H1 (cell line): ENCODE results near the gene ILKAP. TPM values are rescaled to one million over a fixed set of nuclear protein-coding genes. Genes with fewer than 3 reads are reported as not detected.

Experiments
- CTCF ChIA-PET: fragments of 300-600 bp; sonication (Branson Sonifier 250); formaldehyde crosslinking; loops from one replicate; lab custom pipeline; 2021; ENCODE audit not compliant: partially characterized antibody; lab: Charles Lee
- POLR2A ChIA-PET: fragments of 300-600 bp; sonication (Branson Sonifier 250); formaldehyde crosslinking; loops from one replicate; lab custom pipeline; 2021; ENCODE audit warnings: inconsistent platforms; ENCODE audit not compliant: partially characterized antibody; lab: Charles Lee
- DNase-seq, 2 experiments: peaks; one replicate each; pipeline versions ENCODE4 v3.0.0 to v3.0.0-alpha.2; 2010 to 2022; ENCODE audit warnings: low spot score in 2 of 2, low read depth in 1 of 2, mixed read lengths in 1 of 2
- FAIRE-seq: peaks from 2 replicates; lab custom pipeline; 2011; peaks lifted over from hg19 to GRCh38; lab: Jason Lieb, UNC
- H2AFZ ChIP-seq: 2 replicates; pipeline ENCODE4 v1.8.1; 2012; ENCODE audit warnings: low read length, inconsistent platforms
- H2AK5ac ChIP-seq: 2 replicates; pipeline ENCODE4 v1.6.1; 2013; ENCODE audit warnings: low read depth, low read length
- H2BK120ac ChIP-seq: replicated peaks from 2 replicates; pipeline ENCODE3; 2013; ENCODE audit warnings: low read depth, low read length, inconsistent platforms
- H2BK12ac ChIP-seq: 2 replicates; pipeline ENCODE4 v1.6.1; 2013; ENCODE audit warnings: low read depth, low read length
- H2BK15ac ChIP-seq: 2 replicates; pipeline ENCODE4 v1.6.1; 2013; ENCODE audit warnings: low read length
- H2BK20ac ChIP-seq: 2 replicates; pipeline ENCODE4 v1.6.1; 2013; ENCODE audit warnings: low read length
- H2BK5ac ChIP-seq: 2 replicates; pipeline ENCODE4 v1.6.1; 2013; ENCODE audit warnings: low read depth, low read length
- H3K14ac ChIP-seq: 2 replicates; pipeline ENCODE4 v1.6.1; 2013; ENCODE audit warnings: inconsistent platforms; ENCODE audit not compliant: insufficient read length
- H3K18ac ChIP-seq: 2 replicates; pipeline ENCODE4 v1.6.1; 2013; ENCODE audit warnings: low read length; ENCODE audit errors: extremely low read depth
- H3K23ac ChIP-seq: 2 replicates; pipeline ENCODE4 v1.6.1; 2013; ENCODE audit warnings: inconsistent platforms; ENCODE audit not compliant: insufficient read length
- H3K23me2 ChIP-seq: 2 replicates; pipeline ENCODE4 v1.6.1; 2013; ENCODE audit warnings: low read depth, low read length
- H3K27ac ChIP-seq: 2 replicates; pipeline ENCODE4 v1.6.1; 2011; ENCODE audit warnings: low read depth, low read length, inconsistent platforms
- H3K27me3 ChIP-seq, 4 experiments: replicated peaks in 1 of 4; 1 replicate in 1 of 4; 2 replicates in 3 of 4; pipeline versions ENCODE4 v1.6.1 to v1.8.1; 2011 to 2013; ENCODE audit warnings: low read length in 3 of 4, mild to moderate bottlenecking in 3 of 4, inconsistent platforms in 2 of 4, mixed read lengths in 2 of 4, moderate library complexity in 1 of 4; ENCODE audit not compliant: control insufficient read depth in 3 of 4, insufficient read depth in 3 of 4; ENCODE audit errors: extremely low read depth in 1 of 4
- H3K36me3 ChIP-seq, 4 experiments: 2 replicates each; pipeline versions ENCODE4 v1.6.1 to v1.8.1; 2011 to 2013; ENCODE audit warnings: mild to moderate bottlenecking in 4 of 4, low read length in 3 of 4, moderate library complexity in 2 of 4, control low read depth in 1 of 4, inconsistent platforms in 1 of 4; ENCODE audit not compliant: insufficient read depth in 4 of 4, control insufficient read depth in 2 of 4
- H3K4ac ChIP-seq: replicated peaks from 2 replicates; pipeline ENCODE3; 2013; ENCODE audit warnings: low read length, low read depth, mixed read lengths, inconsistent platforms; ENCODE audit not compliant: insufficient read length
- H3K4me1 ChIP-seq, 4 experiments: replicated peaks in 1 of 4; 1 replicate in 1 of 4; 2 replicates in 3 of 4; pipeline versions ENCODE4 v1.6.1 to v1.8.1; 2011 to 2013; ENCODE audit warnings: low read length in 3 of 4, inconsistent platforms in 2 of 4, mixed read lengths in 1 of 4; ENCODE audit not compliant: insufficient read depth in 4 of 4, control insufficient read depth in 3 of 4
- H3K4me2 ChIP-seq, 2 experiments: 2 replicates each; pipeline versions ENCODE4 v1.6.1 to v1.8.1; 2011 to 2013; ENCODE audit warnings: low read depth in 2 of 2, low read length in 2 of 2, control low read depth in 1 of 2, inconsistent platforms in 1 of 2, mild to moderate bottlenecking in 1 of 2; ENCODE audit not compliant: insufficient read depth in 1 of 2
- H3K4me3 ChIP-seq, 4 experiments: fragments of 200-600, 300-600 bp in 1 of 4; sonication (generic), shearing (Covaris generic), sonication (Bioruptor Twin) in 1 of 4; 2 replicates each; pipeline versions ENCODE4 v1.5.1 to v1.8.1; 2011 to 2016; ENCODE audit warnings: low read length in 4 of 4, low read depth in 3 of 4, control low read depth in 2 of 4, inconsistent platforms in 2 of 4, mild to moderate bottlenecking in 2 of 4, mixed read lengths in 1 of 4, moderate library complexity in 1 of 4; ENCODE audit not compliant: insufficient read depth in 2 of 4; ENCODE audit errors: extremely low read depth in 1 of 4
- H3K56ac ChIP-seq: replicated peaks from 2 replicates; pipeline ENCODE3; 2013; ENCODE audit warnings: low read depth, mild to moderate bottlenecking, mixed read lengths, low read length, inconsistent platforms; ENCODE audit not compliant: insufficient read length
- H3K79me1 ChIP-seq: 2 replicates; pipeline ENCODE4 v1.6.1; 2013; ENCODE audit warnings: low read depth, low read length, control low read depth
- H3K79me2 ChIP-seq, 2 experiments: 2 replicates each; pipeline versions ENCODE4 v1.6.1 to v1.8.1; 2012 to 2013; ENCODE audit warnings: low read length in 2 of 2, mild to moderate bottlenecking in 2 of 2, inconsistent platforms in 1 of 2; ENCODE audit not compliant: insufficient read depth in 2 of 2, control insufficient read depth in 1 of 2
- H3K9ac ChIP-seq, 4 experiments: replicated peaks in 1 of 4; 1 replicate in 1 of 4; 2 replicates in 3 of 4; pipeline versions ENCODE4 v1.6.1 to v1.8.1; 2011 to 2013; ENCODE audit warnings: low read depth in 3 of 4, low read length in 3 of 4, control low read depth in 2 of 4, mild to moderate bottlenecking in 2 of 4, moderate library complexity in 2 of 4, inconsistent platforms in 1 of 4; ENCODE audit errors: extremely low read depth in 1 of 4
- H3K9me3 ChIP-seq, 2 experiments: 2 replicates each; pipeline versions ENCODE4 v1.6.1 to v1.8.1; 2012 to 2013; ENCODE audit warnings: mild to moderate bottlenecking in 2 of 2, moderate library complexity in 2 of 2, control low read depth in 1 of 2, inconsistent platforms in 1 of 2, low read depth in 1 of 2, low read length in 1 of 2, mixed read lengths in 1 of 2; ENCODE audit not compliant: insufficient read depth in 2 of 2
- H4K20me1 ChIP-seq, 2 experiments: replicated peaks in 1 of 2; 2 replicates each; pipeline versions ENCODE3 to v1.8.1; 2011 to 2013; ENCODE audit warnings: inconsistent platforms in 2 of 2, low read length in 2 of 2, mild to moderate bottlenecking in 1 of 2; ENCODE audit not compliant: insufficient read depth in 2 of 2, control insufficient read depth in 1 of 2
- H4K5ac ChIP-seq: 2 replicates; pipeline ENCODE4 v1.6.1; 2013; ENCODE audit warnings: low read length, low read depth, mixed read lengths, inconsistent platforms; ENCODE audit not compliant: insufficient read length
- H4K8ac ChIP-seq: 2 replicates; pipeline ENCODE4 v1.8.0; 2013; ENCODE audit warnings: mild to moderate bottlenecking, moderate library complexity, low read length, inconsistent platforms; ENCODE audit not compliant: insufficient read depth; ENCODE audit errors: extremely low read depth
- H4K91ac ChIP-seq: replicated peaks from 2 replicates; pipeline ENCODE3; 2013; ENCODE audit warnings: low read length, mixed read lengths, inconsistent platforms; ENCODE audit not compliant: insufficient read length
- CHD2 ChIP-seq: IDR thresholded peaks from 2 replicates; pipeline ENCODE4 v1.6.1; 2012; ENCODE audit warnings: low read length, improper control_type of control experiment
- GABPA ChIP-seq: IDR thresholded peaks from 2 replicates; pipeline ENCODE4 v1.6.1; 2011; ENCODE audit warnings: mild to moderate bottlenecking, low read length, moderate library complexity, borderline replicate concordance; ENCODE audit not compliant: insufficient read depth
- WGBS, 2 experiments: shearing (Covaris generic) in 1 of 2; methylation state at CpG; one replicate each; pipeline versions ENCODE4 v1.1.6 to v1.1.7; 2013 to 2015; ENCODE audit warnings: low lambda C conversion rate in 2 of 2, mixed read lengths in 2 of 2, inconsistent platforms in 1 of 2, low coverage in 1 of 2, missing lambda C conversion rate in 1 of 2; ENCODE audit not compliant: insufficient replicate concordance in 2 of 2, insufficient coverage in 1 of 2, insufficient read length in 1 of 2; ENCODE audit errors: extremely low coverage in 1 of 2, missing lambda C conversion rate in 1 of 2; 5-methylcytosine and 5-hydroxymethylcytosine counted together
- polyA plus RNA-seq, 7 experiments: library from polyadenylated mRNA; depleted of rRNA in 3 of 7; stranded (reverse) in 5 of 7; unstranded in 2 of 7; fragments of >200 nt in 5 of 7; fragments of 200-250 nt in 2 of 7; gene quantifications; 1 replicate in 5 of 7; 2 replicates in 1 of 7; 4 replicates in 1 of 7; pipeline versions ENCODE4 v1.2.1 to v1.2.3, GENCODE V29; 2011 to 2013; ENCODE audit warnings: missing spikeins in 2 of 7, mixed read lengths in 2 of 7
- total RNA-seq: library from RNA; stranded (reverse); fragmentation: NEBNext Ultra II Directional; extraction: Animal tissue kit (Norgen Biotek cat#: 25700); gene quantifications from 2 replicates; pipeline ENCODE4 v1.2.1, GENCODE V29; 2021

Gene ILKAP
- total and polyA plus RNA-seq, 2 of the 8 experiments (the other 6 are each of a cell fraction or from before 2014, with no cell fraction given): 23.5 to 33.8 TPM

DNA sequence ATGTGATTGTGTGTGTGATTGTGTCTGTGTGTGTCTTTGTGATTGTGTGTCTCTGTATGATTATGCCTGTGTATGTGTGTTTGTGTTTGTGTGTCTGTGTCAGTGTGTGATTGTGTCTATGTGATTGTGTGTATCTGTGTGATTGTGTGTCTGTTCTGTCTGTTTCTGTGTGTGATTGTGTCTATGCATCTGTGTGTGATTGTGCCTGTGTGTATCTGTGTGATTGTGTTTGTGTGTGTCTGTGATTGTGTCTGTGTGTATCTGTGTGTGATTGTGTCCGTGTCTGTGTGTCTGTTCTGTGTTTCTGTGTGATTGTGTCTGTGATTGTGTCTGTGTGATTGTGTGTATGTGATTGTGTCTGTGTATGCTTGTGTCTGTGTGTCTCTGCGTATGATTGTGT, 77.2 kb downstream of the ILKAP start:
- peak overlapping the region; percentile 95 for H4K91ac ChIP-seq
- H2AFZ ChIP-seq: no peak overlapping the region
- no peak overlapping the region for H3K27ac ChIP-seq
- H3K4me1 ChIP-seq: peaks cover 0 to 13% (median 0%) of the 10 kb centered on the region in 4 experiments; a peak in 2 of 7 replicates
- no peaks in the 10 kb centered on the region for H3K79me2 ChIP-seq
- H3K36me3 ChIP-seq: no peaks in the 10 kb centered on the region; a peak in 1 of 8 replicates
- H3K4me3 ChIP-seq: no peak overlapping the region
- whole genome bisulfite sequencing, 2 experiments: 93% methylated on average over 2 of the region's 2 CpGs; no CpG with 5 or more reads in 1 of the 2 experiments
- FAIRE-seq (peak; percentile 68), DNase-seq (no peak)
- no peak overlapping the region for H3K9ac ChIP-seq
- no peaks in the 10 kb centered on the region for H3K79me1 ChIP-seq
- no peak overlapping the region for H4K5ac ChIP-seq
- H3K4me2 ChIP-seq: no peak overlapping the region; a peak in 1 of 4 replicates
- H2AK5ac ChIP-seq: peak overlapping the region; percentile 94
- H2BK12ac ChIP-seq: peak overlapping the region; percentile 68; the same call in 1 of the 2 replicates
- H2BK120ac ChIP-seq: peak overlapping the region; percentile 64
- H2BK20ac ChIP-seq: 0 out of 2 replicates have a peak overlapping the region, but pooled peaks have one; percentile 6
- peak overlapping the region; percentile 6 for H3K23ac ChIP-seq
- H3K18ac ChIP-seq: no peak overlapping the region
- H3K27me3 ChIP-seq: no peaks in the 10 kb centered on the region
- H3K23me2 ChIP-seq: peaks cover 15% of the 10 kb centered on the region
- peak overlapping the region; percentile 65 for H3K56ac ChIP-seq
- no peak overlapping the region; the same call in 1 of the 2 replicates for H2BK5ac ChIP-seq
- H4K8ac ChIP-seq: no peak overlapping the region
- peaks cover 0 to 14% of the 10 kb centered on the region in 2 experiments for H4K20me1 ChIP-seq
- 0 out of 2 replicates have a peak overlapping the region, but pooled peaks have one; percentile 48 for H2BK15ac ChIP-seq
- H3K9me3 ChIP-seq: 0 out of 4 replicates have a peak, but pooled peaks cover 0 to 4% of the 10 kb centered on the region in 2 experiments
- ChIA-PET POLR2A (no interaction called here), CTCF (no interaction called here)
- TF ChIP-seq GABPA (no peak), CHD2 (no peak)
- H3K4ac ChIP-seq: no peak overlapping the region
- no peak overlapping the region for H3K14ac ChIP-seq
